ENCODE measurements around the gene FBXW10.
A peak's percentile ranks its signal among the peaks of the same experiment; 100 is the strongest.
"Not testable (repeated sequence)": the region's sequence is repeated elsewhere in the genome, so short reads cannot be mapped to it uniquely, and the experiment has no call there.

FBXW10 gene

DNA sequence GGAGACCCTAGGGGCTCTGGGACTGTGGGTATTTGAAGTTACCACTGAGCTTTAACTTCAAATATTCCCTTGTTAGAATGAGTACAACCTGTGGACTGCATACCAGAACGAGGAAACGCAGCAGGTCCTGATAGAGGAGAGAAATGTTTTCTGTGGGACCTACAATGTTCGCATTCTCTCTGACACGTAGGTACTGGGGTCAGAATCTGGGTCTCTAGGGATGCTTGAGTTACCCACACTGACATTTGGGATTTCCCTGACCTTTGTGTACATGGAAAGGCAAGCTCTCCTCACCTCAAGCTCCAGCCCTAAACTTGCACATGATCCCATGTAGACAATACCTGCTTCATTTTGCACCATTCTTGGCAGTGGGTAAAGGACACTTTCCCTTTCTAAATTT lies 12.1 kb downstream of the FBXW10 start:
- DNase-seq, result not testable (repeated sequence)

DNA sequence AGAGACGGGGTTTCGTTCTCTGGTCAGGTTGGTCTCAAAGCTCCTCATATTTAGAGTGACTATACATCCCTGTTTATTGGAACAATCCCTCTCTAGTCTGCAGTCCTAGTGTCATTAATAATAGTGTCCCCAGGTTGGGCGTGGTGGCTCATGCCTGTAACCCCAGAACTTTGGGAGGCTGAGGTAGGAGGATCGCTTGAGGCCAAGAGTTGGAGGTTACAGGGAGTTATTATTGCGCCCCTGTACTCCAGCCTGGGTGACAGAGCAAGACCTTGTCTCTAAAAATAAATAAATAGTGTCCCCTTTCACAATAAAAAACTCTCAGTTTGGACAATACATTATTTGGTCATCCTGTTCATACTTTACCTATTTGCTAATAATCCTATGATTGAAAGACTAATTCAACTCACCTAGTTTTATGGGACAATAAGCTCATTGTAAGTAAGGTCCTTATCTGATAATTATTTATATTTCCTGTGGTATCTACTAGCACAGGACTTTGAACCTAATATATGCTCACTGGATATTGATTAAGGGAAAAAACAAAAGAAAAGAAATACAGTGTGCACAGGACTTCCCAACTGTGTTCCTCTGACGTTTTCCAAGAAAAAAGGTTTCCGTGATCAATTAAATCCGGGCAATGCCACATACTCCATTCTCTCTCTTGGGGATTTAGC lies 13.7 kb downstream of the FBXW10 start:
- not testable (repeated sequence) for DNase-seq

DNA sequence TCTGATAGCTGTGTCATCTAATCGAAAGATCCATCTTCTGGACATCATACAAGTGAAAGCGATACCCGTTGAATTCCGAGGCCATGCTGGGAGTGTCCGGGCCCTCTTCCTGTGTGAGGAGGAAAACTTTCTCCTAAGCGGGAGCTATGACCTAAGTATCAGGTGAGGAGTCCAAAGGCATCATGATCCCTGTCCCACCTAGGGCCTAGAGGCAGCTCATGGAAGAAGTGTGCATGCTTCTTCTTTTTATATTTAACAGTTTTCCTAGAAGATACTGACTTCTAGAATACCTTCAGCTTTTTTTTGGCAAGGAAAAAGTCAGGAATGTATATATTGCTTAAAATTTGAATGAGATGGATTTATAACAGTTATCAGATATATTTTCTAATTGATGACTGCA lies 14.5 kb downstream of the FBXW10 start:
- DNase-seq, result not testable (repeated sequence)

- DNase-seq, result not testable (repeated sequence)
Measured at GRCh38 chr17:18760221-18760620, 16.4 kb downstream of the FBXW10 start.

DNA sequence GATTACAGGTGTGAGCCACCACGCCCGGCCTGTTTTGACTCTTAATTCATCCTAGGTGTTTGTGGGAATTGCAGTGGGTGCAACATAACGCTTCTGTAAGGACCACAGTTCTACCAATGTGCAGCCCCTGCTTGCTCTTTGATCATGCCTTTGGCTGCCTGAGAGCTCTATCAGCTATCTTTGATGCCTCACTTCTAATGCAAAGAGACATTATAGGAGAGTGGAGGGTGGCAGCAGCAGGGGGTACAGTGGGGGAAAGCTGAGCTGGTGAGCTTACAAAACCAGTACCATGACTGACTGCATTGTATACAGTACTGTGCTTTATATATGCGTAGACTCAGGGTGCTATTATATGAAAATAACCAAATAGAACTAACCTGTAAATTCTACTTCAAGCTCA lies 26.7 kb downstream of the FBXW10 start:
- DNase-seq, result not testable (repeated sequence)

DNA sequence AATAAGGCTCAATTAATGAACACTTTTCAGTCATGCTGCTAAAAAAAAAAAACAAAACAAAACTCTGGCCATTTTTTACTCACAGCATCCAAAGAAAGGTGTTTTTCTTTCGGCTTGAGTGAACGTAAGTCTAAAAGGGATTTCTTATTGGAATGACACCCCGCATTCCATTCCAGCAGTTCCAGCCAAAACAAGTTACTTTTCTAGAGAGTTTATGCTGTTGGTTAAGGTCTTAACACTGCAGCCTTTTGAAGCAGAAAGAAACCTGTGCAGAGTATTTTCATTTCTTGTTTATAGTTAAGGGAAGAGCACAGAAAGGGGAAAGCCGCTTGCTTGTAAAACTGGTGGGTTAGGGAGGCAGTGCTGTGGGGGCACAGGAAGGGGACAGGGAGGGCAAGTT lies 27.2 kb downstream of the FBXW10 start:
- DNase-seq, result not testable (repeated sequence)

GRCh38 chr17:18772471-18772870 lies 28.6 kb downstream of the FBXW10 start:
- no peak for DNase-seq

DNA sequence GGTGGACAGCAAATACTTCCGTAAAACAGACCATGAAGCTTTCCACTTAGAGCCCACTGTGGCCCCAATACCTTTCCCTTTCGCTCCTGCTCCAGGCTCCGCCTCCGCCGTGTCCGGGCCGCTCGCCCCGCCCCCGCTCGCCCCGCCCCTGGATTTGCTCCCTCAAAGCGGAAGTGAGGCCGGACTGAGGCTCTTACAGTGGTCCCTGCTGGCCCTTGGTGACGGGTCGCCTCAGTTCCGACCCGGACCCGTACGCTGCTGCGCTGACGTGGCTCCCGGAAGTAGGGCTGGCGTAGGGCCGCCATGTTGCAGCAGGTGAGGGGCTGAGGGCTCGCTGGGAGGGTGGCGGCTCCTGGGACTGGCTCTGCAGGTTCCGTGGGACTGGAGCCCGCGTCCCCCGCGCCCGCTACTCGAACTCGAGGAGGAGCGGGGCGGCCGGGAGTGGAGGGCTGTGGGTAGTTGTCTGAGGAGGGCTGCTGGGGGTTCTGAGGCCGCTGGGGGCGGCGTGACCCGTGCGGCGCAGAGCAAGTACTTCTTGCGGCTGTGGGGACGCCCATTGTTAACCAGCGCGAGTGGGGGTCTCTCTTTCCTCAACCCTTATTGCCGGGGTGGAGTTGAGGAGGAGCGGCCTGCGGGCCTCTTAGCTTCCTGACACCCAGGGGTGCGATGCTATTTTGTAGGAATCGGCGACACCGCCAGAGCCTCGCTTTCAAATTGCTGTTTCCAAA lies 37.3 kb downstream of the FBXW10 start, which contains the start of gene TVP23B:
Gene TVP23B, plus strand, starts transcription at position 193 of the 728 bp plus-strand sequence. Its CDS starts 111 bp downstream, at position 304.
- peak; percentile 97 for DNase-seq

DNA sequence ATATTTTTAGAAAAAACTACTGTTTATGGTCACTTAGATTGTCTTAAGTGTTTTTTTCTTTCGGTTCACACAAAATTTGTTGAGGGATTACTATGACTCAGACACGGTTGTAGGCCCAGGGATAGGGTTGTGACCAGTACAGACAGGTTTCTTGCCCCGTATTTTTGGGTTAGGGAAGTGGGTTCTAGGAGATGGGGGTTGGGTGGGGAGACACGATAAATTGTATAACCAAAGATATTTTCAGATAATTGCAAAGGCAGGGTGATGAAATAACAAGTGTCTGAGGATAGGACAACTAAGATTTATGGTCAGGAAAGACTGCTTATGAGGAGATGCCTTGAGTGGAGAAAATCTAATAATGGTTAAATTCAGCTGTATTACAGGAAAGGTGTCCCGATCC lies 38.0 kb downstream of the FBXW10 start:
- not testable (repeated sequence) for DNase-seq

- not testable (repeated sequence) for DNase-seq
Measured at GRCh38 chr17:18785933-18786332, 42.1 kb downstream of the FBXW10 start.

GRCh38 chr17:18786890-18787289 lies 43.0 kb downstream of the FBXW10 start:
- not testable (repeated sequence) for DNase-seq

DNA sequence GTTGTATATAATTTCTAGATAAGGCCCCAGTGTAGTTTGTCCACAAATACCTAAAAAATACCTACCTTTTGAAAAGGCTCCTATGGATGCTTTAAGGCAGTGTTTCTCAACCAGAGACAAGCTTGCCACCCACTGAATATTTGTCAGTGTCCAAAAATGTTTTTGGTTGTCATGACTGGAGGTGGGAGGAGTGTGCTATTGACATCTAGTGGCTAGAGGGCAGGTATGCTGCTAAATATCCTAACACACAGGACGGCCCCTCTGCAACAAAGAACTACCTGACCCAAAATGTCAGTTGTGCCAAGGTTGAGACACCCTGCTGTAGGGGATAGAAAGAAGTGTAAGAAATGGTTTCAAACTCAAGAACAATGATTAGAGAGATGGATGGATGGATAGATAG lies 47.5 kb downstream of the FBXW10 start:
- not testable (repeated sequence) for DNase-seq

GRCh38 chr17:18794841-18795240 lies 51.0 kb downstream of the FBXW10 start:
- not testable (repeated sequence) for DNase-seq

GRCh38 chr17:18796887-18797286 lies 53.0 kb downstream of the FBXW10 start:
- not testable (repeated sequence) for DNase-seq

DNA sequence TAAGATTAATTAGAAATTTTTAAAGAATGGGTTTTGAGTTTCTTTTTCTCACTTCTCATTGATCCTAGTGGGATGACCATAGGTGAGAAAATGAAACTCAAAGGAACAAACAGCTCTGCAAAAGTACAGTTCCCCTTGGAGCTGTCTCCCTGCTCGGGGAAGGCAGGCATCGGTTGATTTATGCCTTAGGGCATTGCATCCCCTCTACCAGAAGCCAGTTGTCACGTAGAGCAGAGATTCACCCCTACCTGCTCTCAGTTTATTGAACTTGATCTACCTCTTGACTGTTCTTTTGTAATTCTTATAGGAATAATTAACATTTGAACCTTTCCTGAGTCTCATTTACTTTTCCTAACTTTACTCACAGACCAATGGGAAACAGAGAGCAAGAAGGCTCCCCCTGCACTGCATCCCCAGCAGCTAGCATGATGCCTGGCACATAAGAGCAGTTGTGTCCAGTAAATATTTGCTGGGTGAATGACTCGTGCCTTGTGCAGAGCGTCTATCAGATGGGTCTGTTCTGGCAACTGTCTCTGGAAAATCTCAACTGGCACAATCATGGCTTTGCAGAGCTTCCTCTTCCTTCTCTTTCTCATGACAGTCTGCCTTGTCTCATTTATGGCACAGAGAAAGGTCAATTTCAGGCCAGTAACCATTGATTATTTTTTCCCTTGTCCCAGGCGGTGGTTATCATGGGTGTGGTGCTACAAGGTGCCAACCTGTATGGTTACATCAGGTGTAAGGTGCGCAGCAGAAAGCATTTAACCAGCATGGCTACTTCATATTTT lies 59.8 kb downstream of the FBXW10 start:
- not testable (repeated sequence) for DNase-seq

DNA sequence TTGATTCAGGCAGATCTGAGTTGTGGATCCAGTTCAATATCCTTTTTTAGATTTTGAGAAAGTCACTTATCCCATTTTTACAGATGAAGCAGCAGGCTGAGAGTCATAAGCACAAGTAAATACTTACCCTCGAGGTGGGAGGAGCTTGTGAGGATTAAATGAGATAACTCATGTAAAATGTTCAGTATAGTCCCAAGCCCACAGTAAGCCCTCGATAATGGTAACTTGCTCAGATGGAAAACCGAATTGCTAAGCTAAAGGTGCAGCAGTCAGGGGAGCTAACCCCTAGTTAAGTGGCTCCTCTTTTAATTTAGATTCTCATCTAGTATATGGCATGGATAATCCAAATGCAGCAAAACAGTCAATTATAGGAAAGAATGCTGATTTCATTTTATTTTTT lies 72.1 kb downstream of the FBXW10 start:
- not testable (repeated sequence) for DNase-seq

DNA sequence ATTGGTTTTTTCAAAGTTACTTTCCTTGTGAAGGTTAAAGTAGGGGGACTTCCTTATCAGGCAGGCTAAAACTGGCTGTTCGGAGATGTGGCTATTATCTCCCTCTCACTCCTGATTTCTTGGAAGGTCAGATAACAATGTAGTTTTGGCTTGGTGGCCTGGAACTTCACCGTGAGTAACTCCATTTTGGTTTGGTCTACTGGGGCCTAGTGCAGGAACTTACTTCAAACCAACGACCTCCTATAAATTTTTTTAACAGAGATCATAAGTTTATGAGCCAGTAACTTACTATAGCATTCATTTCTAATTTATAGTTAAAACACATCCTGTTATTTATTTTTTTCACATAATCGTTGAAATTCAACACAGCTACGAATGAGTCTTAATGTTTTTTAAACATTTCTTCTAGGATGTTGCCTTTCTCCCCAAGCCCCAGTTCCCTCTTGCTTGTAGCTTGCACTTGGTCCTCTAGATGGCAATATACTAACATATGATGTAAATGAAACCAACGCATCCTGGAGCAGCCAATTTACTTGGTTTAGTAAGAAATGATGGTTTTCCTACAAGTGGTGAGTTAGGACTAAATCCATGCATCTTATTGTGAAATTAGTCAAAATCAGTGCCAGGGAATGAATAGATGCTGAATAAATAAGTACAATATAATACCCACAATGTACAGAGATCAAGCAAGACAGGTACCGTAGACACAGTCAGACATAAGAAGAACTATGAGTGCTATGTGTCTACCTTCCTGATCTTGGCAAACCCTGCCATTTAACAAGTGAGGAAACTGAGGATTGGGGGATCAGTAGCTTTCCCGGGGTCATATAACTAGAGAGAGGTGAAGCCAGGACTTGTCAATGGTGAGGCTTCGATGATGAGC lies 72.9 kb downstream of the FBXW10 start:
- peak; percentile 18 for DNase-seq

GRCh38 chr17:18821430-18821829 lies 77.6 kb downstream of the FBXW10 start:
- DNase-seq, result not testable (repeated sequence)

- DNase-seq, result not testable (repeated sequence)
Measured at GRCh38 chr17:18827613-18828012, 83.8 kb downstream of the FBXW10 start.
